ENCODE results near the gene RNF141. TPM values are rescaled to one million over a fixed set of nuclear protein-coding genes. Genes with fewer than 3 reads are reported as not detected.

The RNF141 gene
- total and polyA plus RNA-seq, 2 of the 13 experiments (the other 11 are each of a cell fraction or from before 2014, with no cell fraction given): 9.3 to 22.4 TPM

DNA sequence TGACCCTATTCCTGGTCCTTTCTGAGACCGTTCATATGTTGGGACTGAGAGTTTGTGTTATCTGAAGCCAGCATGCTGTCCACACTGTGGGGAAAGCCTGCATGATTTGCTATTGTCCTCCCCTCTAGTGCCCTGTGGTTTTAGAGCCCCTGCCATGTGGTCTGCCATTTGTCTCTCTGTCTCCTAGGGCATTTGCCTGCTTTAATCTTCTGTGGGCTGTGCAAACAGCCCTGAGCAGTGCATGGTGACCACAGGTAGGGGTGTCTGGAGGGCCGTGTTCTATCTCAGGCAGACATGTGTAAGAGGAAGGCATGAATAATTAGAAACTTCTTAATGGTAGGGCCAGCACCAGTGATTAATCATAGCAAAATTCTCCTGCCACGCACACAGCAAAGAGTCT lies 62.9 kb downstream of the RNF141 start (continued):
- TF ChIP-seq, protein P1, sequence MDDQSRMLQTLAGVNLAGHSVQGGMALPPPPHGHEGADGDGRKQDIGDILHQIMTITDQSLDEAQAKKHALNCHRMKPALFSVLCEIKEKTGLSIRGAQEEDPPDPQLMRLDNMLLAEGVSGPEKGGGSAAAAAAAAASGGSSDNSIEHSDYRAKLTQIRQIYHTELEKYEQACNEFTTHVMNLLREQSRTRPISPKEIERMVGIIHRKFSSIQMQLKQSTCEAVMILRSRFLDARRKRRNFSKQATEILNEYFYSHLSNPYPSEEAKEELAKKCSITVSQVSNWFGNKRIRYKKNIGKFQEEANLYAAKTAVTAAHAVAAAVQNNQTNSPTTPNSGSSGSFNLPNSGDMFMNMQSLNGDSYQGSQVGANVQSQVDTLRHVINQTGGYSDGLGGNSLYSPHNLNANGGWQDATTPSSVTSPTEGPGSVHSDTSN (CRISPR knock-in tag; IDR thresholded peaks at IDR 0.05; ENCODE audit: borderline replicate concordance): no peak
- TF ChIP-seq ZNF124 (CRISPR knock-in tag; IDR thresholded peaks at IDR 0.05) (no peak), NFRKB (IDR thresholded peaks at IDR 0.05) (no peak), ZBTB38 (CRISPR knock-in tag; IDR thresholded peaks at IDR 0.05) (no peak), PRMT3 (CRISPR knock-in tag; IDR thresholded peaks at IDR 0.05; ENCODE audit: borderline replicate concordance, low read depth) (no peak), MIER2 (CRISPR knock-in tag; IDR thresholded peaks at IDR 0.05) (no peak), ZFP62 (CRISPR knock-in tag; IDR thresholded peaks at IDR 0.05) (no peak)

DNA sequence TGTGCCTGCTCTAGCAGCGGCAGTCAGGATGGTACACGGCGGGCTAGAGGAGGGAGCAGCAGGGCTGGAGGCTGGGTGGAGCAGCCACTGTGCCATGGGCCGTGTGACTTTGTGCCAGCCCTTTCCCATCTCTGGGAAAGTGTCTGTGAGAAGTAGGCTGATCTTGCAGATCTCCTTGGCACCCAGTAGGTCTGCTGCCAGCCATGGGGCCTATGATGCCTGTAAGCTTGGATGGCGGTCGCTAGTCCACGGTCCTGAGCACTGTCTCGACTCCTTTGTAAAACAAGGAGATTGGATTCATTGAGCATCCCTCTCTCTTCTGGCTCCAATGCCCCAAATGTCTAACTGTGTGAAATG lies 63.3 kb downstream of the RNF141 start:
- Histone ChIP-seq H2AFZ (ENCODE audit: low read length) (no peak overlapping the region), H4K20me1 (ENCODE audit: insufficient read depth, low read length) (no peaks in the 10 kb centered on the region), H3K79me2 (ENCODE audit: insufficient read depth, low read length) (no peaks in the 10 kb centered on the region), H3K9ac (ENCODE audit: insufficient read depth, low read depth, low read length) (no peak overlapping the region), H3K27me3 (ENCODE audit: control insufficient read depth in 1 of 2, insufficient read depth in 2 of 2, low read length in 2 of 2) (no peaks in the 10 kb centered on the region), H3K9me3 (ENCODE audit: low read length) (no peaks in the 10 kb centered on the region), H3K4me1 (ENCODE audit: insufficient read depth, low read length) (no peaks in the 10 kb centered on the region), H3K4me2 (ENCODE audit: low read depth, low read length) (no peak overlapping the region), H3K27ac (ENCODE audit: extremely low read length, insufficient read depth, low read length) (no peak overlapping the region), H3K4me3 (replicated peaks in 1 of 3; ENCODE audit: insufficient read depth in 1 of 3, low read depth in 2 of 3, low read length in 3 of 3) (no peak overlapping the region), H3K36me3 (replicated peaks in 1 of 2; ENCODE audit: control insufficient read depth in 1 of 2, insufficient read depth in 2 of 2, low read length in 2 of 2) (no peaks in the 10 kb centered on the region)
- BruUV-seq (replicated peaks): no TSS peak
- 38% methylated on average over 4 of the region's 8 CpGs for WGBS (ENCODE audit: low lambda C conversion rate)
- POLR2A ChIA-PET: no interaction called here
- DNase-seq (ENCODE audit: low spot score) (no peak), ATAC-seq (no peak), FAIRE-seq (no peak)
- in situ Hi-C loops (cut with HindIII; ENCODE audit: extremely low pct_ligation_motif_present, low pct_unique_long_range_greater_than_20kb) (no loop called here), intact Hi-C loops (cut with micrococcal nuclease; ENCODE audit: unreplicated experiment) (no loop called here)
- CTCF ChIA-PET (ENCODE audit: low intra/inter-chr PET ratio, low total read pairs): no interaction called here
- TF ChIP-seq, protein P2, sequence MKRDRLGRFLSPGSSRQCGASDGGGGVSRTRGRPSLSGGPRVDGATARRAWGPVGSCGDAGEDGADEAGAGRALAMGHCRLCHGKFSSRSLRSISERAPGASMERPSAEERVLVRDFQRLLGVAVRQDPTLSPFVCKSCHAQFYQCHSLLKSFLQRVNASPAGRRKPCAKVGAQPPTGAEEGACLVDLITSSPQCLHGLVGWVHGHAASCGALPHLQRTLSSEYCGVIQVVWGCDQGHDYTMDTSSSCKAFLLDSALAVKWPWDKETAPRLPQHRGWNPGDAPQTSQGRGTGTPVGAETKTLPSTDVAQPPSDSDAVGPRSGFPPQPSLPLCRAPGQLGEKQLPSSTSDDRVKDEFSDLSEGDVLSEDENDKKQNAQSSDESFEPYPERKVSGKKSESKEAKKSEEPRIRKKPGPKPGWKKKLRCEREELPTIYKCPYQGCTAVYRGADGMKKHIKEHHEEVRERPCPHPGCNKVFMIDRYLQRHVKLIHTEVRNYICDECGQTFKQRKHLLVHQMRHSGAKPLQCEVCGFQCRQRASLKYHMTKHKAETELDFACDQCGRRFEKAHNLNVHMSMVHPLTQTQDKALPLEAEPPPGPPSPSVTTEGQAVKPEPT (CRISPR knock-in tag; IDR thresholded peaks at IDR 0.05; ENCODE audit: low read depth): no peak
- TF ChIP-seq PAWR (CRISPR knock-in tag; IDR thresholded peaks at IDR 0.05; ENCODE audit: borderline replicate concordance): no peak
- TF ChIP-seq GATA4 (IDR thresholded peaks at IDR 0.05; ENCODE audit: borderline replicate concordance, low read depth): no peak
- no peak for TF ChIP-seq ZNF550 (CRISPR knock-in tag; IDR thresholded peaks at IDR 0.05; ENCODE audit: borderline replicate concordance)
